DOHH2 (cell line): ENCODE measurements around the gene C1orf174.

ENCODE experiments used
- H3F3A ChIP-seq: fragments of 200-600 bp; sonication (generic), shearing (Covaris generic); 2 replicates; pipeline ENCODE4 v1.6.0; 2016; ENCODE audit warnings: antibody characterized with exemption, mild to moderate bottlenecking; ENCODE audit not compliant: control insufficient read depth, insufficient read depth
- H3K27ac ChIP-seq: fragments of 200-600 bp; sonication (generic); 2 replicates; pipeline ENCODE4 v1.5.1; 2014; ENCODE audit warnings: low read depth, mild to moderate bottlenecking, low read length, moderate library complexity
- H3K27me3 ChIP-seq: fragments of 200-600 bp; sonication (generic); 2 replicates; pipeline ENCODE4 v1.6.1; 2014; ENCODE audit warnings: mild to moderate bottlenecking, low read length, mixed read lengths; ENCODE audit not compliant: control insufficient read depth
- H3K36me3 ChIP-seq: fragments of 200-600 bp; sonication (generic); 2 replicates; pipeline ENCODE4 v1.6.1; 2014; ENCODE audit warnings: mild to moderate bottlenecking, low read length, moderate library complexity, mixed read lengths; ENCODE audit not compliant: control insufficient read depth
- H3K4me1 ChIP-seq: fragments of 200-600 bp; sonication (generic); 2 replicates; pipeline ENCODE4 v1.6.1; 2014; ENCODE audit warnings: mild to moderate bottlenecking, low read length, mixed read lengths; ENCODE audit not compliant: control insufficient read depth
- H3K4me2 ChIP-seq: fragments of 200-600 bp; sonication (generic); 2 replicates; pipeline ENCODE4 v1.6.0; 2014; ENCODE audit warnings: mild to moderate bottlenecking, low read length, moderate library complexity
- H3K4me3 ChIP-seq: fragments of 200-600 bp; sonication (generic); 2 replicates; pipeline ENCODE4 v1.5.1; 2014; ENCODE audit warnings: mild to moderate bottlenecking, low read length, mixed read lengths
- H3K79me2 ChIP-seq: fragments of 200-600 bp; sonication (generic); 2 replicates; pipeline ENCODE4 v1.6.1; 2014; ENCODE audit warnings: mild to moderate bottlenecking, low read length, mixed read lengths; ENCODE audit not compliant: control insufficient read depth
- H3K9me2 ChIP-seq: fragments of 200-600 bp; sonication (generic); replicated peaks from 2 replicates; pipeline ENCODE4 v1.6.1; 2014; ENCODE audit warnings: mild to moderate bottlenecking, low read length, mixed read lengths; ENCODE audit not compliant: control insufficient read depth
- H3K9me3 ChIP-seq: fragments of 200-600 bp; sonication (generic); 2 replicates; pipeline ENCODE4 v1.6.1; 2014; ENCODE audit warnings: antibody characterized with exemption, low read length, mixed read lengths; ENCODE audit not compliant: control insufficient read depth, insufficient read depth
- H4K20me1 ChIP-seq: fragments of 200-600 bp; sonication (generic); 2 replicates; pipeline ENCODE4 v1.6.0; 2014; ENCODE audit warnings: low read depth, mild to moderate bottlenecking, antibody characterized with exemption, low read length, moderate library complexity; ENCODE audit not compliant: control insufficient read depth, insufficient read depth
- EZH2phosphoT487 ChIP-seq: fragments of 200-600 bp; sonication (generic); IDR thresholded peaks from 2 replicates; pipeline ENCODE4 v1.6.1; 2017; ENCODE audit warnings: borderline replicate concordance, mild to moderate bottlenecking, antibody characterized with exemption, low read length, moderate library complexity, mixed read lengths
- TF ChIP-seq, protein P1 (sequence below): fragments of 200-600 bp; sonication (generic); IDR thresholded peaks from one replicate; pipeline ENCODE4 v1.5.1; 2014; ENCODE audit warnings: antibody characterized with exemption, mild to moderate bottlenecking, low read depth, low read length; ENCODE audit not compliant: poor library complexity, severe bottlenecking

Gene C1orf174

DNA sequence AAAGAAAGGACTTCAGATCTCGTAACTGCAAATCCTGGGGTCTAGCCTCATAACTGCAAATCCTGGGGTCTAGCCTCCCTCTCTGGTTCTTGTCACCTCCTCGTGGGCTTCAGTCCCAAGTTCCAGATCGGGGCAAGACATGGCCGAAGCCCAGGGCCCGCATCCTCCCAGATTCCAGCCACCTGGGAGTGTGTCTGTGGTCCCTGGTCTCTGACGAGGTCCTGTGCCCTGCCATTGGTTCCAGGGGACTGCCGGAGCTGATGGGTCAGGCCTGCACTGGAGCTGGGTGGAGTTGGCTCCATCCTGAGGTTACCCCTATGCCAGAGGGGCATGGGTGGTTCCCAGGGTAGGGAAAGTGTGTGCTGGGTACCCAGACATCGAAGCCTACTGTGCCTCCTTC, 17.7 kb upstream of the C1orf174 start:
- Histone ChIP-seq H3K27ac (no peak overlapping the region), H3K4me2 (no peak overlapping the region), H3K27me3 (no peaks in the 10 kb centered on the region), H3K4me1 (peaks cover 15% of the 10 kb centered on the region), H3F3A (no peaks in the 10 kb centered on the region), H3K9me3 (peaks cover 8% of the 10 kb centered on the region; the same call in 1 of the 2 replicates), H4K20me1 (no peaks in the 10 kb centered on the region), H3K4me3 (no peak overlapping the region), H3K36me3 (no peaks in the 10 kb centered on the region; the same call in 1 of the 2 replicates), H3K79me2 (peaks cover 21% of the 10 kb centered on the region), H3K9me2 (no peaks in the 10 kb centered on the region)
- TF ChIP-seq EZH2phosphoT487: no peak
- TF ChIP-seq, protein P1, sequence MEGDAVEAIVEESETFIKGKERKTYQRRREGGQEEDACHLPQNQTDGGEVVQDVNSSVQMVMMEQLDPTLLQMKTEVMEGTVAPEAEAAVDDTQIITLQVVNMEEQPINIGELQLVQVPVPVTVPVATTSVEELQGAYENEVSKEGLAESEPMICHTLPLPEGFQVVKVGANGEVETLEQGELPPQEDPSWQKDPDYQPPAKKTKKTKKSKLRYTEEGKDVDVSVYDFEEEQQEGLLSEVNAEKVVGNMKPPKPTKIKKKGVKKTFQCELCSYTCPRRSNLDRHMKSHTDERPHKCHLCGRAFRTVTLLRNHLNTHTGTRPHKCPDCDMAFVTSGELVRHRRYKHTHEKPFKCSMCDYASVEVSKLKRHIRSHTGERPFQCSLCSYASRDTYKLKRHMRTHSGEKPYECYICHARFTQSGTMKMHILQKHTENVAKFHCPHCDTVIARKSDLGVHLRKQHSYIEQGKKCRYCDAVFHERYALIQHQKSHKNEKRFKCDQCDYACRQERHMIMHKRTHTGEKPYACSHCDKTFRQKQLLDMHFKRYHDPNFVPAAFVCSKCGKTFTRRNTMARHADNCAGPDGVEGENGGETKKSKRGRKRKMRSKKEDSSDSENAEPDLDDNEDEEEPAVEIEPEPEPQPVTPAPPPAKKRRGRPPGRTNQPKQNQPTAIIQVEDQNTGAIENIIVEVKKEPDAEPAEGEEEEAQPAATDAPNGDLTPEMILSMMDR: no peak

DNA sequence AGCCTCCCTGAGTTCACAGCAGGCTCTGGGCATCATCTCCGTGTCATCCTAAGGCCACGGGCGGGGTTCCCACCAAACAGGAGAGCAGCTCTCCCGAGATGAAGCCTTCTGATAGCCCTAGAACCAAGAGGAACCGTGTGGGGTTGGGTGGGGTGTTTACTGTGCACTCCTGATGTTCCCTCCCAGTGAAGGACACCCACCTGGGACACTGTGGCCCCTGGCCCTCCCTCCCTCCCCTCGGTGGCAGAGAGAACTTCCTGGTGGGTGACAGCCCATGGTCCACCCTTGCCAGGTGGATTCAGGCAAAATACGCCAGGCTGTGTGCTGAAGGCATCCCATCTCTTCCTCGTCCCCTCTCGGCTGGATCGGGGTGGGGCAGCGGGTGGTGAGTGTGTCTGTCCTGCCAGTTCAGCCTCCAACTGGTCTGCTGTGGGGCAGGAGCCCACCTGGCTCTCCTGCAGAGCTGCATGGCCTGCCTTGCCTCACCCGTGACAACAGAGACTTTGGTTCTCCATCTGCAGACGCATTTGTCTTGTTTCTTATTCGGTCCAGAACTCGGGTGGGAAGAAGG, 15.6 kb upstream of the C1orf174 start:
- Histone ChIP-seq H4K20me1 (no peaks in the 10 kb centered on the region), H3K79me2 (peaks cover 40% of the 10 kb centered on the region), H3K27me3 (no peaks in the 10 kb centered on the region), H3K27ac (no peak overlapping the region), H3K9me2 (no peaks in the 10 kb centered on the region), H3K9me3 (no peaks in the 10 kb centered on the region), H3F3A (no peaks in the 10 kb centered on the region), H3K4me2 (no peak overlapping the region), H3K4me3 (no peak overlapping the region), H3K36me3 (peaks cover under 1% of the 10 kb centered on the region), H3K4me1 (peaks cover 25% of the 10 kb centered on the region)
- TF ChIP-seq EZH2phosphoT487: no peak
- TF ChIP-seq, protein P1: no peak

DNA sequence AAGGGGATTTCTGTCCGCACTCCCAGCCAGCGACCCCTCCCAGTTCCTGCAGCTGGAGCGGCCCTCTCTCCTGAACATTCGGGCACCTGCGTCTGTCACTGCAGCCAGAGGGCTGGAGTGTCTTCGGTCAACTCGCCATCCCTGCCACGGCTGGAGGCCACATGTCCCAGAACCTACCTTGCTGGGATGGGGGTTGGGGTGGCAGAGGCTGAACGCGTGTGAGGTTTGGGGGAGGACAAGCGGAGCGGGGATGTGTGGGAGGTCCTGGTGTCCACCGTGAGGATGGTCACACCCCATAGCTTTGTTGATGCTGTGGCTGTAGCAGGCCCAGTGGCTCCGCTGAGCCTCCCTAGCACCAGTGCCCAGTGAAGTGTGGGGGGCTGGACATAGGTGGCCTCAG, 14.8 kb upstream of the C1orf174 start:
- Histone ChIP-seq H3K27me3 (no peaks in the 10 kb centered on the region), H3K9me2 (no peaks in the 10 kb centered on the region)
- TF ChIP-seq, protein P1: no peak
- TF ChIP-seq EZH2phosphoT487: no peak

DNA sequence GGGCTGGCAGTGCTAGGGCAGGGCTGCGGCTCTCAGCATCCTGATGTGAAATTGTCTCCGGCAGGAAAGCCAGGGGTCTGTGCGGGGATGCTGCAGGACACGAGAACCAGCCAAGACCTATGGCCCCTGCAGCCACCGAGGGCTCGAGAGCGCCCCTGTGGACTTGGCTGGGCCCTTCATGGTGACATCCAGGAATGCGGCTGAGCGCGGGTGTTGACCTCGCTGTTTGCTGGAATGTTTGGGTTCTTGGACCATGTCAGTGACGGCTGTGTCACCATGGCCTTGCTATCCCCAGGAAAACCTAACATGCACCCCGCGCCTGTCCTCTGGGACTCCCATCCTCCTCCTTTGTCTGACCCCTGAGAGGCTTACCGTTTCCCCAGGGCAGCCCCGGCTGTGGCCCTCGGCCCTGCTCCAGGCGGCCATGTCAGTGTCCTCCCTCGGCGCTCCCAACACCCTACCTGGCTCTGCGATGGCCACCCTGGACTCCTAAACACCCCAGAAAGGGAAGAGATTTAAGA, 14.3 kb upstream of the C1orf174 start:
- no peaks in the 10 kb centered on the region for H3K9me3 ChIP-seq
- no peak for TF ChIP-seq EZH2phosphoT487
- TF ChIP-seq, protein P1: no peak
- no peaks in the 10 kb centered on the region for H3K9me2 ChIP-seq
- peaks cover 38% of the 10 kb centered on the region for H3K4me1 ChIP-seq
- H3K27ac ChIP-seq: no peak overlapping the region
- peaks cover 4% of the 10 kb centered on the region for H3K36me3 ChIP-seq
- H4K20me1 ChIP-seq: no peaks in the 10 kb centered on the region
- H3K4me3 ChIP-seq: no peak overlapping the region
- no peak overlapping the region for H3K4me2 ChIP-seq
- H3F3A ChIP-seq: peaks cover 10% of the 10 kb centered on the region
- H3K27me3 ChIP-seq: no peaks in the 10 kb centered on the region
- H3K79me2 ChIP-seq: peaks cover 40% of the 10 kb centered on the region

More for the DNA sequence above, 14.8 kb upstream of the C1orf174 start:
- Histone ChIP-seq H3K4me3 (no peak overlapping the region), H3K27ac (no peak overlapping the region), H3K79me2 (peaks cover 40% of the 10 kb centered on the region), H3K9me3 (no peaks in the 10 kb centered on the region), H3K4me2 (no peak overlapping the region), H3F3A (peaks cover 6% of the 10 kb centered on the region), H3K36me3 (peaks cover 4% of the 10 kb centered on the region), H4K20me1 (no peaks in the 10 kb centered on the region), H3K4me1 (peaks cover 33% of the 10 kb centered on the region)
